Spleen (tissue), 7 donors: ENCODE measurements around the gene MPP2.

Experiments
- POLR2A ChIP-seq, 3 donors: fragments of 450-650 bp; IDR thresholded peaks; one replicate each; pipeline ENCODE4 v1.5.1; 2017; ENCODE audit warnings: antibody characterized with exemption in 3 of 3, mild to moderate bottlenecking in 1 of 3
- TF ChIP-seq, protein P1 (sequence below), 11 experiments: fragments of 200-600 bp in 7 of 11; fragments of 450-650 bp in 4 of 11; sonication (generic) in 4 of 11; IDR thresholded peaks in 8 of 11; conservative IDR thresholded peaks in 3 of 11; 1 replicate in 7 of 11; 2 replicates in 4 of 11; pipeline versions ENCODE4 v1.4.0 to v1.8.0; 2016 to 2021; ENCODE audit warnings: antibody characterized with exemption in 11 of 11, inconsistent platforms in 4 of 11, mild to moderate bottlenecking in 1 of 11
- donor health status: DM: no; HTN: no; CAD: no; lungs with moderate emphysema.
- donor health status: DM: no; HTN: no; CAD: no.
- donor health status: DM: no; HTN: no; CAD: no.

DNA sequence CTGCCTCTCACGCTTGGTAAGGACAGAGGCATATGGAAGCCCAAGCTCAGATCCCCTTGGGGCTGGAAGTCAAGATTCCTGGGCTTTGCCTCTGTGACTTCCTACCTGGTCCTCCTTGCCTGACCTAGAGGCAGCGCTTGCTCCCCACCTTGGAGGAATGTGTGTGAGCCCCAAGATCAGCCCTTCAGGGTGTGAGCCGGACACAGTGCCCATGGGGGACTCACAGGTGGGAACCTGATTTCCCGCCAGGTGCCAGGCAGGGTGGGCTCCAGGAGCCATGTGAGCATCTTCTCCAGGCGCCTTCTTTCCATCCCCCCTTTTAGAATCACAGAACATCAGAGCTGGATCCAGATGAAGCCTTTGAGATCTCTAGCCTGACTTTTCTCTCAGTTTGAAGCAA, 50.2 kb downstream of the MPP2 start:
- no peak for TF ChIP-seq POLR2A (IDR thresholded peaks at IDR 0.05)
- TF ChIP-seq, protein P1, sequence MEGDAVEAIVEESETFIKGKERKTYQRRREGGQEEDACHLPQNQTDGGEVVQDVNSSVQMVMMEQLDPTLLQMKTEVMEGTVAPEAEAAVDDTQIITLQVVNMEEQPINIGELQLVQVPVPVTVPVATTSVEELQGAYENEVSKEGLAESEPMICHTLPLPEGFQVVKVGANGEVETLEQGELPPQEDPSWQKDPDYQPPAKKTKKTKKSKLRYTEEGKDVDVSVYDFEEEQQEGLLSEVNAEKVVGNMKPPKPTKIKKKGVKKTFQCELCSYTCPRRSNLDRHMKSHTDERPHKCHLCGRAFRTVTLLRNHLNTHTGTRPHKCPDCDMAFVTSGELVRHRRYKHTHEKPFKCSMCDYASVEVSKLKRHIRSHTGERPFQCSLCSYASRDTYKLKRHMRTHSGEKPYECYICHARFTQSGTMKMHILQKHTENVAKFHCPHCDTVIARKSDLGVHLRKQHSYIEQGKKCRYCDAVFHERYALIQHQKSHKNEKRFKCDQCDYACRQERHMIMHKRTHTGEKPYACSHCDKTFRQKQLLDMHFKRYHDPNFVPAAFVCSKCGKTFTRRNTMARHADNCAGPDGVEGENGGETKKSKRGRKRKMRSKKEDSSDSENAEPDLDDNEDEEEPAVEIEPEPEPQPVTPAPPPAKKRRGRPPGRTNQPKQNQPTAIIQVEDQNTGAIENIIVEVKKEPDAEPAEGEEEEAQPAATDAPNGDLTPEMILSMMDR (IDR thresholded peaks at IDR 0.05 in 8 of 11, conservative IDR thresholded peaks at IDR 0.05 in 3 of 11) = no peak
